ENCODE results near the gene COA6. TPM values are rescaled to one million over a fixed set of nuclear protein-coding genes. Genes with fewer than 3 reads are reported as not detected.

The COA6 gene
- total and polyA plus RNA-seq, 4 donors: 5.3 to 37.0 (median 18.6) TPM

- WGBS: 33% methylated on average over 20 of the region's 20 CpGs
- peak overlapping the region in 1 of 3 donors; percentile 19 for H3K4me3 ChIP-seq (ENCODE audit: low read depth in 1 of 3, low read length in 3 of 3)
- no peak overlapping the region for H3K27ac ChIP-seq (ENCODE audit: low read depth in 1 of 2, low read length in 2 of 2)
These were observed 46.5 kb upstream of the COA6 start for GRCh38 chr1:234326497-234327366.

GRCh38 chr1:234327577-234328164, 45.6 kb upstream of the COA6 start:
- H3K4me1 ChIP-seq (ENCODE audit: control insufficient read depth in 4 of 4, insufficient read depth in 4 of 4, low read length in 3 of 4): peaks cover 0 to 12% (median 1%) of the 10 kb centered on the region in 4 donors
- H3K9me3 ChIP-seq (ENCODE audit: control insufficient read depth in 4 of 4, low read length in 3 of 4): no peaks in the 10 kb centered on the region
- WGBS: 63% methylated on average over 9 of the region's 9 CpGs
- no peak for DNase-seq (ENCODE audit: low spot score)
- no peaks in the 10 kb centered on the region for H3K36me3 ChIP-seq (ENCODE audit: control insufficient read depth in 4 of 4, insufficient read depth in 3 of 4, low read depth in 1 of 4, low read length in 3 of 4)
- no peaks in the 10 kb centered on the region for H3K27me3 ChIP-seq (ENCODE audit: control insufficient read depth in 4 of 4, insufficient read depth in 4 of 4, low read length in 3 of 4)
- no peak overlapping the region for H3K9ac ChIP-seq (ENCODE audit: low read depth in 1 of 2, low read length in 2 of 2)
- H3K27ac ChIP-seq (ENCODE audit: low read depth in 1 of 2, low read length in 2 of 2): no peak overlapping the region
- TF ChIP-seq HNF4A (conservative IDR thresholded peaks at IDR 0.05): peak in 1 of 2 donors; percentile 31
- no peak for TF ChIP-seq YY1 (IDR thresholded peaks at IDR 0.05)
- no peak overlapping the region for H3K4me3 ChIP-seq (ENCODE audit: low read depth in 1 of 3, low read length in 3 of 3)

More at GRCh38 chr1:234326497-234327366, 46.5 kb upstream of the COA6 start:
- peaks cover 0 to 12% (median 1%) of the 10 kb centered on the region in 4 donors for H3K4me1 ChIP-seq (ENCODE audit: control insufficient read depth in 4 of 4, insufficient read depth in 4 of 4, low read length in 3 of 4)
- H3K9ac ChIP-seq (ENCODE audit: low read depth in 1 of 2, low read length in 2 of 2): no peak overlapping the region
- TF ChIP-seq RAD21 (IDR thresholded peaks at IDR 0.05) (peak; percentile 73 to 81), CTCF (IDR thresholded peaks at IDR 0.05; ENCODE audit: low read depth, low read length, missing input control) (peak; percentile 62), TAF1 (conservative IDR thresholded peaks at IDR 0.05) (no peak)
- DNase-seq (ENCODE audit: low spot score): peak; percentile 51
- no peaks in the 10 kb centered on the region for H3K27me3 ChIP-seq (ENCODE audit: control insufficient read depth in 4 of 4, insufficient read depth in 4 of 4, low read length in 3 of 4)
- H3K36me3 ChIP-seq (ENCODE audit: control insufficient read depth in 4 of 4, insufficient read depth in 3 of 4, low read depth in 1 of 4, low read length in 3 of 4): no peaks in the 10 kb centered on the region
- no peaks in the 10 kb centered on the region for H3K9me3 ChIP-seq (ENCODE audit: control insufficient read depth in 4 of 4, low read length in 3 of 4)

DNA sequence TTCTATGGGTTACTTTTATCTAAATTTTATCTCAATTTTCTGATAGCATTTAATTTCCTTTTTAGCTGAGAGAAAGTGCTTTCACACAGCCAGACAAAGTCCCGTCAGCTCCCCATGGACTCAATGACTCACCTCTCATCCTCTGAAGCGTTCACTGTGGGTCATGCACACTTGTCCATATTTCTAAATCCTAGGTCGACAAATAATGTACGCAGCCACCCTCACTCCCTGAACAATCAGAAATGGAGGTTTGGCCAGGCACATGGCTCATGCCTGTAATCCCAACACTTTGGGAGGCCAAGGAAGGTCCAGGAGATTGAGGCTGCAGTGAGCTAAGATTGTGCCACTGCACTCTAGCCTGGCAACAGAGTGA, 42.4 kb upstream of the COA6 start:
- DNase-seq (ENCODE audit: low spot score): no peak
- H3K27me3 ChIP-seq (ENCODE audit: control insufficient read depth in 4 of 4, insufficient read depth in 4 of 4, low read length in 3 of 4): no peaks in the 10 kb centered on the region
- 91% methylated on average over 4 of the region's 4 CpGs for WGBS
- peaks cover 0 to 12% (median 1%) of the 10 kb centered on the region in 4 donors for H3K4me1 ChIP-seq (ENCODE audit: control insufficient read depth in 4 of 4, insufficient read depth in 4 of 4, low read length in 3 of 4)
- no peak overlapping the region for H3K4me3 ChIP-seq (ENCODE audit: low read depth in 1 of 3, low read length in 3 of 3)
- no peak overlapping the region for H3K9ac ChIP-seq (ENCODE audit: low read depth in 1 of 2, low read length in 2 of 2)
- H3K27ac ChIP-seq (ENCODE audit: low read depth in 1 of 2, low read length in 2 of 2): no peak overlapping the region
- no peaks in the 10 kb centered on the region for H3K36me3 ChIP-seq (ENCODE audit: control insufficient read depth in 4 of 4, insufficient read depth in 3 of 4, low read depth in 1 of 4, low read length in 3 of 4)
- H3K9me3 ChIP-seq (ENCODE audit: control insufficient read depth in 4 of 4, low read length in 3 of 4): peaks cover 0 to 3% (median under 1%) of the 10 kb centered on the region in 4 donors
- no peak for TF ChIP-seq EGR1 (IDR thresholded peaks at IDR 0.05; ENCODE audit: low read depth in 2 of 2)
- no peak for TF ChIP-seq JUND (IDR thresholded peaks at IDR 0.05)
- TF ChIP-seq YY1 (IDR thresholded peaks at IDR 0.05): no peak
- TF ChIP-seq, protein P1, sequence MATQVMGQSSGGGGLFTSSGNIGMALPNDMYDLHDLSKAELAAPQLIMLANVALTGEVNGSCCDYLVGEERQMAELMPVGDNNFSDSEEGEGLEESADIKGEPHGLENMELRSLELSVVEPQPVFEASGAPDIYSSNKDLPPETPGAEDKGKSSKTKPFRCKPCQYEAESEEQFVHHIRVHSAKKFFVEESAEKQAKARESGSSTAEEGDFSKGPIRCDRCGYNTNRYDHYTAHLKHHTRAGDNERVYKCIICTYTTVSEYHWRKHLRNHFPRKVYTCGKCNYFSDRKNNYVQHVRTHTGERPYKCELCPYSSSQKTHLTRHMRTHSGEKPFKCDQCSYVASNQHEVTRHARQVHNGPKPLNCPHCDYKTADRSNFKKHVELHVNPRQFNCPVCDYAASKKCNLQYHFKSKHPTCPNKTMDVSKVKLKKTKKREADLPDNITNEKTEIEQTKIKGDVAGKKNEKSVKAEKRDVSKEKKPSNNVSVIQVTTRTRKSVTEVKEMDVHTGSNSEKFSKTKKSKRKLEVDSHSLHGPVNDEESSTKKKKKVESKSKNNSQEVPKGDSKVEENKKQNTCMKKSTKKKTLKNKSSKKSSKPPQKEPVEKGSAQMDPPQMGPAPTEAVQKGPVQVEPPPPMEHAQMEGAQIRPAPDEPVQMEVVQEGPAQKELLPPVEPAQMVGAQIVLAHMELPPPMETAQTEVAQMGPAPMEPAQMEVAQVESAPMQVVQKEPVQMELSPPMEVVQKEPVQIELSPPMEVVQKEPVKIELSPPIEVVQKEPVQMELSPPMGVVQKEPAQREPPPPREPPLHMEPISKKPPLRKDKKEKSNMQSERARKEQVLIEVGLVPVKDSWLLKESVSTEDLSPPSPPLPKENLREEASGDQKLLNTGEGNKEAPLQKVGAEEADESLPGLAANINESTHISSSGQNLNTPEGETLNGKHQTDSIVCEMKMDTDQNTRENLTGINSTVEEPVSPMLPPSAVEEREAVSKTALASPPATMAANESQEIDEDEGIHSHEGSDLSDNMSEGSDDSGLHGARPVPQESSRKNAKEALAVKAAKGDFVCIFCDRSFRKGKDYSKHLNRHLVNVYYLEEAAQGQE (IDR thresholded peaks at IDR 0.05): no peak
- no peak for TF ChIP-seq NR2F2 (IDR thresholded peaks at IDR 0.05)
- TF ChIP-seq GABPA (IDR thresholded peaks at IDR 0.05 in 1 of 2, conservative IDR thresholded peaks at IDR 0.05 in 1 of 2): no peak
- TF ChIP-seq, protein P2, sequence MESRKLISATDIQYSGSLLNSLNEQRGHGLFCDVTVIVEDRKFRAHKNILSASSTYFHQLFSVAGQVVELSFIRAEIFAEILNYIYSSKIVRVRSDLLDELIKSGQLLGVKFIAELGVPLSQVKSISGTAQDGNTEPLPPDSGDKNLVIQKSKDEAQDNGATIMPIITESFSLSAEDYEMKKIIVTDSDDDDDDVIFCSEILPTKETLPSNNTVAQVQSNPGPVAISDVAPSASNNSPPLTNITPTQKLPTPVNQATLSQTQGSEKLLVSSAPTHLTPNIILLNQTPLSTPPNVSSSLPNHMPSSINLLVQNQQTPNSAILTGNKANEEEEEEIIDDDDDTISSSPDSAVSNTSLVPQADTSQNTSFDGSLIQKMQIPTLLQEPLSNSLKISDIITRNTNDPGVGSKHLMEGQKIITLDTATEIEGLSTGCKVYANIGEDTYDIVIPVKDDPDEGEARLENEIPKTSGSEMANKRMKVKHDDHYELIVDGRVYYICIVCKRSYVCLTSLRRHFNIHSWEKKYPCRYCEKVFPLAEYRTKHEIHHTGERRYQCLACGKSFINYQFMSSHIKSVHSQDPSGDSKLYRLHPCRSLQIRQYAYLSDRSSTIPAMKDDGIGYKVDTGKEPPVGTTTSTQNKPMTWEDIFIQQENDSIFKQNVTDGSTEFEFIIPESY (IDR thresholded peaks at IDR 0.05): no peak
- TF ChIP-seq, protein P3, sequence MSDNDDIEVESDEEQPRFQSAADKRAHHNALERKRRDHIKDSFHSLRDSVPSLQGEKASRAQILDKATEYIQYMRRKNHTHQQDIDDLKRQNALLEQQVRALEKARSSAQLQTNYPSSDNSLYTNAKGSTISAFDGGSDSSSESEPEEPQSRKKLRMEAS (IDR thresholded peaks at IDR 0.05): no peak
- no peak for TF ChIP-seq TAF1 (conservative IDR thresholded peaks at IDR 0.05)
- no peak for TF ChIP-seq HNF4G (IDR thresholded peaks at IDR 0.05)
- no peak for TF ChIP-seq RXRA (IDR thresholded peaks at IDR 0.05)
- no peak for TF ChIP-seq SP1 (IDR thresholded peaks at IDR 0.05)
- no peak for TF ChIP-seq RAD21 (IDR thresholded peaks at IDR 0.05)
- TF ChIP-seq HNF4A (conservative IDR thresholded peaks at IDR 0.05): no peak
- TF ChIP-seq CTCF (IDR thresholded peaks at IDR 0.05; ENCODE audit: low read depth, low read length, missing input control): no peak

All from liver (tissue), 9 donors.